ENCODE data around the gene SPAG4.

SPAG4 gene

GRCh38 chr20:35648836-35649235 lies 33.2 kb downstream of the SPAG4 start:
- peaks cover 8% of the 10 kb centered on the region for H3K4me1 ChIP-seq (ENCODE audit: insufficient read depth, low read length, poor library complexity, severe bottlenecking)
- TF ChIP-seq EZH2phosphoT487 (IDR thresholded peaks at IDR 0.05; ENCODE audit: borderline replicate concordance), result no peak
- no peak for TF ChIP-seq CTCF (conservative IDR thresholded peaks at IDR 0.05; ENCODE audit: low read length)
- H3K27me3 ChIP-seq (ENCODE audit: insufficient read depth, low read length, poor library complexity, severe bottlenecking), result no peaks in the 10 kb centered on the region
- H3K4me3 ChIP-seq (ENCODE audit: low read length, poor library complexity, severe bottlenecking), result no peak overlapping the region
- H3K4me2 ChIP-seq (ENCODE audit: low read depth, low read length, poor library complexity, severe bottlenecking), result no peak overlapping the region
- no peaks in the 10 kb centered on the region for H3K9me2 ChIP-seq (replicated peaks; ENCODE audit: low read depth, low read length)
- peaks cover 99% of the 10 kb centered on the region for H3K79me2 ChIP-seq (ENCODE audit: insufficient read depth, low read length)
- H2AFZ ChIP-seq (ENCODE audit: low read length), result no peak overlapping the region
- H3K9me3 ChIP-seq (ENCODE audit: insufficient read depth, low read depth, low read length), result no peaks in the 10 kb centered on the region
- no peak overlapping the region for H3K9ac ChIP-seq (ENCODE audit: low read depth, low read length, poor library complexity, severe bottlenecking)
- H4K20me1 ChIP-seq (ENCODE audit: insufficient read depth, low read length, poor library complexity, severe bottlenecking), result peaks cover 67% of the 10 kb centered on the region
- H3K36me3 ChIP-seq (ENCODE audit: insufficient read depth, low read length), result peaks cover 24% of the 10 kb centered on the region
- H3F3A ChIP-seq (ENCODE audit: low read depth), result no peaks in the 10 kb centered on the region

GRCh38 chr20:35650632-35651031 lies 35.0 kb downstream of the SPAG4 start:
- H3K27me3 ChIP-seq (ENCODE audit: insufficient read depth, low read length, poor library complexity, severe bottlenecking), result no peaks in the 10 kb centered on the region
- no peaks in the 10 kb centered on the region for H3K9me2 ChIP-seq (replicated peaks; ENCODE audit: low read depth, low read length)
- no peaks in the 10 kb centered on the region for H3F3A ChIP-seq (ENCODE audit: low read depth)
- peaks cover 8% of the 10 kb centered on the region for H3K4me1 ChIP-seq (ENCODE audit: insufficient read depth, low read length, poor library complexity, severe bottlenecking)
- H2AFZ ChIP-seq (ENCODE audit: low read length), result no peak overlapping the region
- H3K9ac ChIP-seq (ENCODE audit: low read depth, low read length, poor library complexity, severe bottlenecking), result no peak overlapping the region
- H3K36me3 ChIP-seq (ENCODE audit: insufficient read depth, low read length), result peaks cover 42% of the 10 kb centered on the region
- no peak overlapping the region for H3K4me3 ChIP-seq (ENCODE audit: low read length, poor library complexity, severe bottlenecking)
- no peaks in the 10 kb centered on the region for H3K9me3 ChIP-seq (ENCODE audit: insufficient read depth, low read depth, low read length)
- H4K20me1 ChIP-seq (ENCODE audit: insufficient read depth, low read length, poor library complexity, severe bottlenecking), result peaks cover 85% of the 10 kb centered on the region
- H3K4me2 ChIP-seq (ENCODE audit: low read depth, low read length, poor library complexity, severe bottlenecking), result no peak overlapping the region
- TF ChIP-seq CTCF (conservative IDR thresholded peaks at IDR 0.05; ENCODE audit: low read length) (no peak), EZH2phosphoT487 (IDR thresholded peaks at IDR 0.05; ENCODE audit: borderline replicate concordance) (no peak)
- peaks cover 99% of the 10 kb centered on the region for H3K79me2 ChIP-seq (ENCODE audit: insufficient read depth, low read length)

GRCh38 chr20:35651958-35652357 lies 36.3 kb downstream of the SPAG4 start:
- no peaks in the 10 kb centered on the region for H3K27me3 ChIP-seq (ENCODE audit: insufficient read depth, low read length, poor library complexity, severe bottlenecking)
- H3K9me3 ChIP-seq (ENCODE audit: insufficient read depth, low read depth, low read length), result no peaks in the 10 kb centered on the region
- TF ChIP-seq EZH2phosphoT487 (IDR thresholded peaks at IDR 0.05; ENCODE audit: borderline replicate concordance), result no peak
- no peak for TF ChIP-seq CTCF (conservative IDR thresholded peaks at IDR 0.05; ENCODE audit: low read length)
- no peak overlapping the region for H3K4me3 ChIP-seq (ENCODE audit: low read length, poor library complexity, severe bottlenecking)
- H3K4me1 ChIP-seq (ENCODE audit: insufficient read depth, low read length, poor library complexity, severe bottlenecking), result peaks cover 17% of the 10 kb centered on the region
- H2AFZ ChIP-seq (ENCODE audit: low read length), result no peak overlapping the region
- H3K79me2 ChIP-seq (ENCODE audit: insufficient read depth, low read length), result peaks cover 100% of the 10 kb centered on the region
- H3K36me3 ChIP-seq (ENCODE audit: insufficient read depth, low read length), result peaks cover 51% of the 10 kb centered on the region
- H3K9ac ChIP-seq (ENCODE audit: low read depth, low read length, poor library complexity, severe bottlenecking), result no peak overlapping the region
- H3K4me2 ChIP-seq (ENCODE audit: low read depth, low read length, poor library complexity, severe bottlenecking), result no peak overlapping the region
- peaks cover 92% of the 10 kb centered on the region for H4K20me1 ChIP-seq (ENCODE audit: insufficient read depth, low read length, poor library complexity, severe bottlenecking)
- no peaks in the 10 kb centered on the region for H3K9me2 ChIP-seq (replicated peaks; ENCODE audit: low read depth, low read length)
- no peaks in the 10 kb centered on the region for H3F3A ChIP-seq (ENCODE audit: low read depth)
